Sigmoid colon (tissue), 4 donors: ENCODE measurements around the gene KIF26A.
"Not testable (repeated sequence)": the region's sequence is repeated elsewhere in the genome, so short reads cannot be mapped to it uniquely, and the experiment has no call there.

ENCODE experiments used
- EP300 ChIP-seq, 4 donors: sonication (generic); formaldehyde crosslinking; IDR thresholded peaks; one replicate each; pipeline ENCODE4 v1.6.1; 2017; ENCODE audit warnings: antibody characterized with exemption in 4 of 4
- POLR2A ChIP-seq, 2 donors: fragments of 450-650 bp; IDR thresholded peaks; one replicate each; pipeline ENCODE4 v1.6.1; 2016; ENCODE audit warnings: antibody characterized with exemption in 2 of 2, mild to moderate bottlenecking in 2 of 2, moderate library complexity in 2 of 2
- POLR2AphosphoS5 ChIP-seq, 4 donors: sonication (generic); formaldehyde crosslinking; IDR thresholded peaks; one replicate each; pipeline ENCODE4 v1.6.1; 2017; ENCODE audit warnings: antibody characterized with exemption in 4 of 4
- TF ChIP-seq, protein P1 (sequence below), 4 experiments: fragments of 450-650 bp in 3 of 4; fragments of 200-600 bp in 1 of 4; IDR thresholded peaks; one replicate each; pipeline ENCODE4 v1.5.1; 2016 to 2019; ENCODE audit warnings: antibody characterized with exemption in 4 of 4, mild to moderate bottlenecking in 3 of 4, moderate library complexity in 2 of 4

DNA sequence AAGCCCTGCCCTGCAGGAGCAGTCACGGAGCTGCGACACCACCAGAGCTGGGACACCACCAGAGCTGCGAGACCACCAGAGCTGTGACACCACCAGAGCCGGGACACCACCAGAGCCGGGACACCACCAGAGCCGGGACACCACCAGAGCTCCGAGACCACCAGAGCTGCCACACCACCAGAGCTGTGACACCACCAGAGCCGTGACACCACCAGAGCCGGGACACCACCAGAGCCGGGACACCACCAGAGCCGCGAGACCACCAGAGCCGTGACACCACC lies 69.6 kb downstream of the KIF26A start:
- TF ChIP-seq, protein P1, sequence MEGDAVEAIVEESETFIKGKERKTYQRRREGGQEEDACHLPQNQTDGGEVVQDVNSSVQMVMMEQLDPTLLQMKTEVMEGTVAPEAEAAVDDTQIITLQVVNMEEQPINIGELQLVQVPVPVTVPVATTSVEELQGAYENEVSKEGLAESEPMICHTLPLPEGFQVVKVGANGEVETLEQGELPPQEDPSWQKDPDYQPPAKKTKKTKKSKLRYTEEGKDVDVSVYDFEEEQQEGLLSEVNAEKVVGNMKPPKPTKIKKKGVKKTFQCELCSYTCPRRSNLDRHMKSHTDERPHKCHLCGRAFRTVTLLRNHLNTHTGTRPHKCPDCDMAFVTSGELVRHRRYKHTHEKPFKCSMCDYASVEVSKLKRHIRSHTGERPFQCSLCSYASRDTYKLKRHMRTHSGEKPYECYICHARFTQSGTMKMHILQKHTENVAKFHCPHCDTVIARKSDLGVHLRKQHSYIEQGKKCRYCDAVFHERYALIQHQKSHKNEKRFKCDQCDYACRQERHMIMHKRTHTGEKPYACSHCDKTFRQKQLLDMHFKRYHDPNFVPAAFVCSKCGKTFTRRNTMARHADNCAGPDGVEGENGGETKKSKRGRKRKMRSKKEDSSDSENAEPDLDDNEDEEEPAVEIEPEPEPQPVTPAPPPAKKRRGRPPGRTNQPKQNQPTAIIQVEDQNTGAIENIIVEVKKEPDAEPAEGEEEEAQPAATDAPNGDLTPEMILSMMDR (IDR thresholded peaks at IDR 0.05) = not testable (repeated sequence)
- TF ChIP-seq EP300, POLR2A, POLR2AphosphoS5 (IDR thresholded peaks at IDR 0.05): not testable (repeated sequence)
